ENCODE measurements around the gene MERTK.
"Not testable (repeated sequence)": the region's sequence is repeated elsewhere in the genome, so short reads cannot be mapped to it uniquely, and the experiment has no call there.

Gene MERTK

DNA sequence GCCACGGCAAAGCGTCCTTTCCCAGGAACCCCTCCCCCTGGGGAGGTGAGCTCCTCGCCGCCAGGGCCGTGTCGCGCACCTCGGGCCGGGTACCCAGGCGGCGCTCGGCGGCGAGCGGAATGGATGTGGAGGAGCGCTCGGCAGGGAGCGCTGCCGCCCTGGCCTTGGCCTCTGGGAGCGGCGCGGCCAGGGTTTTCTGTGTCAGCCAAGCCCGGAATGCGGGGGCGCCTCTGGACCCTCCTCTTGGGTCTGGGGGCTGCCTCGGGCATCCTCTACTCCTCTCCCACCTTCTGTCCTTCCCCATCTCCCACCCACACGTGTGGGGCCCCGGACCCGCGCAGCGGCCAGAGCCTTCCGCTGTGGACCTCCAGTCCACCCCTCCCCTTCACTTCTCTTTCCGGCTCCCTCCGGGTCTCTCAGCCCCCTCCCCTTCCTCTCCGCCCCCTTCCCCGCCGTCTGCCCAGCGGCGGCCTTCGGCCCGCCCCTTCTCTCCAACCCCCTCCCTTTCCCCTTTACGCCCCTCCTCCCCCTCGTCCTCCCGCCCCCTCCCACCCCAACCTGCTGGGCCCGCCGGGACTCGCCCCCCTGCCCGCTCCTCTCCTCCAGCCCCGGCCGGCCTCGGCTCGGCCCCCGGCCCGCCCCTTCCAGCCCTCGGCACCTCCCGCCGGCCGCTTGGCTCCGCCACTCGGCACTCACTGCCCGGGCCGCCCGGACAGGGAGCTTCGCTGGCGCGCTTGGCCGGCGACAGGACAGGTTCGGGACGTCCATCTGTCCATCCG is at the start of gene MERTK:
Gene MERTK (plus strand): TSS at position 684 of the 779 bp plus-strand sequence. CDS start 129 bp downstream, outside the sequence.
- DNase-seq = peak; percentile 25

DNA sequence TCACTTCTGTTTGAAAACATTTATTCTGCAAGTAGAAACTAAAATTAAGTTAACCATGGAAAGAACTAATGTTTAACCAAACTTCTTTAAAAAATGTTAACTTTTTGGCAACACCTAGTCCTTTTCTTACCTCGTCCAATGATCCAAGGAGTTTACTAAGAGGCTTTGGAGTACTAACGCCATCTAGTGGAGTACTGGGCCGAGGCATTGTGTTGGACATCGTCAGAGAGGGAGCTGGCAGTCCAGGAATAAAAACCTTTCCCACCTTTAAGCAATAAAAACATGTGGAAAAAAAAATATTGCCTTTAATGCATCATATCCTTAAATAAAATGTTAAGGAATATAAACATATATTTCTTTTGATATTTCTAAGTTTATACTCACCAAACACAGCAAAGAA is 47.8 kb upstream of the MERTK start:
- DNase-seq = not testable (repeated sequence)

- DNase-seq = not testable (repeated sequence)
Observed at GRCh38 chr2:111852544-111852943, 45.9 kb upstream of the MERTK start.

DNA sequence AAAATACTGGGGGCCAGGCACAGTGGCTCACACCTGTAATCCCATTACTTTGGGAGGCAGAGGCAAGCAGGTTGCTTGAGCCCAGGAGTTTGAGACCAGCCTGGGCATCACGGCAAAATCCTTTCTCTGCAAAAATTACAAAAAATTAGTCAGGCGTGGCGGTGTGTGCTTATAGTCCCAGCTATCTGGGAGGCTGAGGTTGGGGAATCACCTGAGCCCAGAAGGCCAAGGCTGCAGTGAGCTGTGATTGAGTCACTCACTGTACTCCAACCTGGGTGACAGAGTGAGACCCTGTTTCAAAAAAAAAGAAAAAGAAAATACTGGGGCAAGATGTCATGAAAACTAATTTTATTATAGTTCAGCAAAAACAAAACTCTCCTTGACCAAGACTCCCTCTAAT is 38.4 kb upstream of the MERTK start:
- DNase-seq = not testable (repeated sequence)

DNA sequence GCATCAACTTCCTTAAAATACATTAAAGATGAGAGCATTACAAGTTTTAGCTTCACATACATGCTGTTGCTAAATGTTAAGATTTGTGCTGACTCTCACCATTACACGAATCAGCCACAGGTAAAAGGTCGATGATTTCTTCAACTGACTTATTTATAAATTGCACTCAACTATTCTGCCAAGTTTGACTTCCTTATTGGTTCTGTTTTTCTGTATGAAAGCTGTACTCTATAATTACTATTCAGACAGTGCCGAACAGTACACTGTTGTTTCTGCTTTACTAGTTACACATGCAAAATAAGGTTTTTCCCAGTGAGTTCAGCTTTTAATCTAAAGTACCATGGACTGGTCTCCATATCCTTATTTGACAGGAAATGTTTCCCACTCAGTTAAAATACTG is 33.3 kb upstream of the MERTK start:
- DNase-seq = not testable (repeated sequence)

DNA sequence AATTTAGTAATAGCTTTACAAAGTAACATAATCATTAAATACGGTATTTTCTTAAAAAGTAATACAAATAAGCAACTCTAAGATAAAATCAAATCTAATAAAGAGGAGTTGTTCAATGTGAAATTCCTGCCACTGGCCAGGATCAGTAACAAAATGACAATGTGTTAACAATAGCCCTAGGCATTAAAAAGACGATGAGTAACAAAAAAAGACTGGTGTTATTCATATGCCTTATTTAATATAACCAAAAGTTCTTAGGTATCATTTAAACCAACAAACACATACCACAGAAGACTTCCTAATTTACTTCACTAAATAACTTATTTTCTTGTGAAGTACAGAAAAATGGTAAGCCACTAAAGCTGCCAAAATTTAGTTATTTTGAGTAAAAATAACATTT is 25.6 kb upstream of the MERTK start:
- DNase-seq = not testable (repeated sequence)

GRCh38 chr2:111883661-111884591 is 14.5 kb upstream of the MERTK start, which contains the start of gene ANAPC1:
Gene ANAPC1, minus strand, starts transcription at chr2:111884193. Its CDS starts 3,368 bp downstream, at chr2:111880825.
- DNase-seq = peak; percentile 78

DNA sequence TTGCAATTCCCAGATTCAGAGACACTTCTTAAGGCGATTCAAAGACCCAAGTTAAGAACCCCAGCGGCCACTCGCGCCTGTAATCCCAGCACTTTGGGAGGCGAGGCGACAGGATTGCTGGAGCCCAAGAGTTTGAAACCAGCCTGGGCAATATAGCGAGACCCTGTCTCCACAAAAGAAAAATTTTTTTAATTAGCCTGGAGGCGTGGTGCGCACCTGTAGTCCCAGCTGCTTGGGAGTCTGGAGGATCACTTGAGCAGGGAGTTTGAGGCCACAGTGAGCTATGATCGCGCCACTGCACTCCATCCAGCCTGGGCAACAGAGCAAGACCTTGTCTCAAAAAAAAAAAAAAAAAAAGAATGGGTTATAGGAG is 13.8 kb upstream of the MERTK start:
- no peak for DNase-seq

- DNase-seq = no peak
Observed at GRCh38 chr2:111896024-111896423, 2.4 kb upstream of the MERTK start.

DNA sequence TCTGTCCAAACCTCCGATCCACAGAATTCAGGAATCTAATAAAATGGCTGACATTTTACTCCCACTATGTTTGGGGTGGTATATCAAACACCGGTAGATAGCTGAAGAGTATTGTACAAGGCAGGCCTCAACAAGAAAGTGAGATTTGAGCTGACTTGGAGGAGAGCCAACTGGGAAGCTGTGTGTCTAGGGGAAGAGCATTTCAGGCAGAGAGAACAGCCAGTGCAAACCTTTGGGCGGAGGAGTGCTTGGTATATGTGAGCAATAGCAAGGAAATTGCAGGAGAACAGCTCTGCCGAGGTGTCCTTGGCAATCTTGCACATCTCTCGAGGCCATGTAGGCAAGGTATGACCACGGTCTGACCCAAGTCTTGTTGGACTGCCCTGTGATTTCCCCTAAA is 1.8 kb upstream of the MERTK start:
- no peak for DNase-seq

- no peak for DNase-seq
Observed at GRCh38 chr2:111897630-111897923, 830 bp upstream of the MERTK start.

DNA sequence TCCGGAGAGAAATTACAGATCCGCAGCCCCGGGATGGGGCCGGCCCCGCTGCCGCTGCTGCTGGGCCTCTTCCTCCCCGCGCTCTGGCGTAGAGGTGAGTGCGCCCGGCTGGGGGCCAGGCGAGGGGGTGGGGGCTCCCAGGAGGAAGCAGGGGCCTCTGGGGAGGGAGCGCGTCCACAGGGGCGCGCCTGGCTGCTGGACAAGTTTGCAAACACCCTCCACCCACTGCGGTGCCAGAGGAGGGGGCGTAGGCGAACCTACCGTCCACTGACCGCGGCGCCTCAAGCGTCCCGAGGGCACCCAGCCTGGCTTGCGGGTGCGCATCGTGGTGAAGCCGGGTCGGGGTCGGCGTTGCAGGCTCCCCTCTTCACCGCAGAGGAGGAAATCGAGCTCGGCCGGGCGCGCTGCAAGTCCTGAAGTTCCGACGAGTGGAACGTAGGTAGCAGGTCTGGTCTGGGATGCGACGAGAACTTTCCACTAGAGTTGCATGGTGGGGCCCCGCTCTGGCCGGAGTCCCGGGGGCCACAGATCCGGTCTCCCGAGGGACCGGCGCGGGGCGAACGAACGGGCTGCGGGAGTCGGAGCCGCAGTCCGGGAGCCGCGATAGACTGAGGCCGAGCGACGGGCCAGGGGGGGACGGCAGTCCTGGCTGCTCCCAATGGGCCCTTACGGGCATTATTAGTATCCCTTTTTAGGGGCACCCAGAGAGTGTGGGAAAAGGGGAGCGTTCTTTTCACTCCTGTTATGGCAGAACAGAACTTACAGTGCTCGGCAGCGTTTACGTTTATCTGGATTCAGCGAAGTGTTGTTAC is 502 bp downstream of the MERTK start:
- DNase-seq = peak; percentile 2

DNA sequence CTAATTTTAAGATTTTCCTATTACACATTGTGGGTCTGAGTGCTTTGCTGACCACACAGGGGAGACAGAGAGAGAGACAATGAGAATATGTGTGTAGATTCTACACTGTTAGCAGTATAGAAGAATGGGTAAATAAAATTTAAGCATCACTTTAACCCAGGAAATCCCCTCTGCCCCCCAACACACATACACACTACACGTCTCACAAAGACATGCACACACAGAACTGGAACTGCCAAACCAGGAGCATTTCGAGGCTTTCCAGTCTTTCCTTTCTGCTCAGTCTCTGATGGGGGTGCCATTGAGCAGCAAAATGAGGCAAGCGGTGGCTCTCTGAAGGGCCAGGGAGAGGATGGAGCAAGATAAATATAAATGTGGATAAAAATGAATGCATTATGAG is 2.5 kb downstream of the MERTK start:
- no peak for DNase-seq

DNA sequence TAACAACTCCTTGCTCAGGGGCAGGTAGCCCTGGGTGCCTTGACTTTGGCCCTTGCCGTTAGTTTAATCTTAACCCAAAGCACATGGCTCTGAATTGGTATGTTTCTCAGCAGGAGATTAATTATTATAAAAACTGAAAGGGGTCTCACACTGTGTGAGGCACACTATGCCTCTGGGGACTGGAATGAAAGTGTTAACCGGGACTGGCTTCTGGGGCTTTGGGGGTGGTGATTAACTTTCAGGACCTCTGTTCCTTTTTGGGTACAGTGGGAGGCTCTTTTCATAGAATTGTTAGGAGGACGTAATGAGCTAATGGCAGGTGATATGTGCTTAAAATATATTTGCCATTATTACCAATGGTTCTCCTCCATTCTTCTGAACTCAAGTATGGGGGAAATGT is 5.1 kb downstream of the MERTK start:
- no peak for DNase-seq

DNA sequence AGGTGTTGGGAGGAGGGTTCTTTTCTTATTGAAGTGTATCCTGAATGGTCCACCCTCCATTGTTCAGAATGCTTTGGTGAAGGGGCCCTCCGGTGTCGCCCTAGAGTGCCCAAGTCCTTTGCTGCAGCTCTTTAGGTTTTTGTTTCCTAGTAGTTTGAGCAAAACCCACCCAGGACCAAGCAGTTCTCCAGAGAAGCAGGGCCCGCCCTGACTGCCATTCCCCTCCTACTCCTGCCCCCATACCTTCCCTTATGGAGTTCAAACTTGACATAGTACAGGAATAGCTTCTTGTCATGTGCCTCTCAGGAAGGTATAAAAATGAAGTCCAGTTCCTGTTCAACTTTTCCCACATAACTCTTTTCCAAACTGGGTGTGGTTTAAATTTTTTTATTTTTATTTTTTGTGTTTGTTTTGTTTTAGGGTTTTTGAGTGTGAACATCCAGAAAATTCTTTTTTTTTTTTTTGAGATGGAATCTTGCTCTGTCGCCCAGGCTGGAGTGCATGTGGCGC is 5.6 kb downstream of the MERTK start:
- DNase-seq = no peak

- DNase-seq = no peak
Observed at GRCh38 chr2:111904726-111905474, 6.5 kb downstream of the MERTK start.

DNA sequence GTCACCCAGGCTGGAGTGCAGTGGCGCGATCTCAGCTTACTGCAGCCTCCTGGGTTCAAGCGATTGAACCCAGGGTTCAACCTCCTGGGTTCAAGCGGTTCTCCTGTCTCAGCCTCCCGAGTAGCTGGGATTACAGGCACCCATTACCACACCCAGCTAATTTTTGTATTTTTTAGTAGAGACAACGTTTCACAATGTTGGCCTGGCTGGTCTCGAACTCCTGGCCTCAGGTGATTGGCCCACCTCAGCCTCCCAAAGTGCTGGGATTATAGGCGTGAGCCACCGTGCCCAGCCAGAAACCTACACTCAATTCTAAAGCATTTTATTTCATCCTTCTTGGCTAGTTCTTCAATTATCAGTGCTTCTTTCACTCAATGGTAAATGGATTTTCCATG is 7.1 kb downstream of the MERTK start:
- DNase-seq = not testable (repeated sequence)

- no peak for DNase-seq
Observed at GRCh38 chr2:111905990-111906735, 7.8 kb downstream of the MERTK start.

- DNase-seq = no peak
Observed at GRCh38 chr2:111908578-111908977, 10.2 kb downstream of the MERTK start.

- DNase-seq = no peak
Observed at GRCh38 chr2:111909079-111909478, 10.7 kb downstream of the MERTK start.

- DNase-seq = not testable (repeated sequence)
Observed at GRCh38 chr2:111909997-111910396, 11.6 kb downstream of the MERTK start.

Measured in activated effector memory CD4-positive, alpha-beta T cell treated with Interleukin-2 at 50 U/mL for 16 hours (primary cell).